Aorta (tissue), 5 donors: Measurements from ENCODE around the gene HMGA1. TPM values are rescaled to one million over a fixed set of nuclear protein-coding genes. Genes with fewer than 3 reads are reported as not detected.
"Not testable (repeated sequence)": the region's sequence is repeated elsewhere in the genome, so short reads cannot be mapped to it uniquely, and the experiment has no call there.

ENCODE experiments used
- ATAC-seq: fragments of 200-7000 bp; cut with Tn5 transposase; one replicate; pipeline ENCODE4 v1.9.1; 2022; ENCODE audit warnings: moderate library complexity; ENCODE audit not compliant: low FRiP score
- DNase-seq, 2 donors: peaks; one replicate each; pipeline ENCODE4 v3.0.0-alpha.2; 2020
- H3K27ac ChIP-seq, 2 donors: one replicate each; pipeline ENCODE4 v1.5.1; 2013; ENCODE audit warnings: low read length in 2 of 2, mild to moderate bottlenecking in 2 of 2, moderate library complexity in 2 of 2, control low read depth in 1 of 2, inconsistent platforms in 1 of 2, low read depth in 1 of 2
- H3K27me3 ChIP-seq, 2 donors: one replicate each; pipeline ENCODE4 v1.6.1; 2013; ENCODE audit warnings: control low read depth in 1 of 2, low read length in 1 of 2, mild to moderate bottlenecking in 1 of 2, moderate library complexity in 1 of 2; ENCODE audit not compliant: insufficient read depth in 2 of 2, control insufficient read depth in 1 of 2
- H3K36me3 ChIP-seq, 2 donors: one replicate each; pipeline ENCODE4 v1.6.1; 2013; ENCODE audit warnings: control low read depth in 1 of 2, low read length in 1 of 2, mild to moderate bottlenecking in 1 of 2; ENCODE audit not compliant: insufficient read depth in 2 of 2, control insufficient read depth in 1 of 2
- H3K4me1 ChIP-seq, 2 donors: one replicate each; pipeline ENCODE4 v1.6.1; 2013; ENCODE audit warnings: low read length in 2 of 2, control low read depth in 1 of 2, mild to moderate bottlenecking in 1 of 2, moderate library complexity in 1 of 2; ENCODE audit not compliant: insufficient read depth in 2 of 2, control insufficient read depth in 1 of 2
- H3K4me3 ChIP-seq, 2 donors: one replicate each; pipeline ENCODE4 v1.5.1; 2013; ENCODE audit warnings: low read length in 2 of 2, control low read depth in 1 of 2, mild to moderate bottlenecking in 1 of 2
- H3K9me3 ChIP-seq: one replicate; pipeline ENCODE4 v1.6.1; 2013; ENCODE audit warnings: mild to moderate bottlenecking, low read length; ENCODE audit not compliant: control insufficient read depth
- WGBS, 2 donors: extraction: QIAGEN DNeasy Blood & Tissue Kit; methylation state at CpG; one replicate each; pipeline ENCODE4 v1.1.7; 2013; 5-methylcytosine and 5-hydroxymethylcytosine counted together
- intact Hi-C, 2 donors: fragments of 100-400 bp; cut with DNase I; formaldehyde crosslinking; loops; one replicate each; pipeline versions ENCODE4 v1.14.2 to v1.15.0; 2022
- polyA plus RNA-seq, 2 donors: library from polyadenylated mRNA; stranded (reverse); fragments of 200-250 nt; gene quantifications; one replicate each; pipeline ENCODE4 v1.2.3, GENCODE V29; 2013
- total RNA-seq, 2 donors: library from RNA; stranded (reverse); fragmentation: NEBNext Ultra II Directional; extraction: Animal tissue kit (Norgen Biotek cat#: 25700); gene quantifications; one replicate each; pipeline ENCODE4 v1.2.1, GENCODE V29; 2021
- donor health status: healthy with polysubstance abuse.
- donor health status: Bipolar disorder and iron deficiency.
- donor health status: DM: no; HTN: no; CAD: no.
- donor health status: DM: no; HTN: no; CAD: no.
- donor health status: DM: yes; HTN: yes; CAD: no.

Gene HMGA1
- total and polyA plus RNA-seq, 4 donors: 11.0 to 25.5 (median 18.6) TPM

GRCh38 chr6:34247481-34248197, 11.0 kb downstream of the HMGA1 start:
- intact Hi-C loops: loop anchor here in 1 of 2 donors (2.0 to 5.0 kb wide), 2 partner anchors 145 to 167 kb away; partner anchors contain the start of gene NUDT3
- no peak for ATAC-seq
- H3K36me3 ChIP-seq: no peaks in the 10 kb centered on the region
- H3K27me3 ChIP-seq: no peaks in the 10 kb centered on the region
- no peaks in the 10 kb centered on the region for H3K4me1 ChIP-seq
- H3K27ac ChIP-seq: no peak overlapping the region
- no peak overlapping the region for H3K4me3 ChIP-seq
- WGBS, 2 donors: 94 to 95% methylated on average over 6 of the region's 6 CpGs
- no peaks in the 10 kb centered on the region for H3K9me3 ChIP-seq
- DNase-seq: peak in 1 of 2 donors; percentile 75

GRCh38 chr6:34248198-34248726, 11.6 kb downstream of the HMGA1 start:
- no peaks in the 10 kb centered on the region for H3K27me3 ChIP-seq
- H3K9me3 ChIP-seq: no peaks in the 10 kb centered on the region
- DNase-seq: peak; percentile 84 to 87
- intact Hi-C loops: loop anchor here in 1 of 2 donors (2.0 to 5.0 kb wide), 2 partner anchors 144 to 167 kb away; partner anchors contain the start of gene NUDT3
- H3K27ac ChIP-seq: peak overlapping the region in 1 of 2 donors; percentile 23
- peak overlapping the region; percentile 6 to 49 for H3K4me3 ChIP-seq
- H3K4me1 ChIP-seq: no peaks in the 10 kb centered on the region
- no peaks in the 10 kb centered on the region for H3K36me3 ChIP-seq
- ATAC-seq: peak; percentile 63
- WGBS, 2 donors: 13% methylated on average over 17 of the region's 17 CpGs

- Histone ChIP-seq H3K9me3 (no peaks in the 10 kb centered on the region), H3K4me1 (no peaks in the 10 kb centered on the region), H3K36me3 (no peaks in the 10 kb centered on the region), H3K4me3 (peak within 1 kb of the TSS; percentile 49 to 54), H3K27me3 (no peaks in the 10 kb centered on the region), H3K27ac (peak within 1 kb of the TSS in 1 of 2 donors; percentile 67)
- WGBS, 2 donors: 0 to 1% methylated on average over 76 to 79 of the region's 79 CpGs
- intact Hi-C loops: loop anchor here (1.0 to 5.0 kb wide), 4 partner anchors 143 to 166 kb away; partner anchors contain the start of gene NUDT3 (in 2 of the 2)
- DNase-seq (peak; percentile 98 to 99), ATAC-seq (peak; percentile 99)
Observed at GRCh38 chr6:34248727-34249468, 12.2 kb downstream of the HMGA1 start, which contains the start of gene SMIM29. SMIM29 (minus strand) TSS chr6:34249006; CDS start chr6:34247791, 1,215 bp downstream.

GRCh38 chr6:34249469-34250261, 13.0 kb downstream of the HMGA1 start:
- H3K4me1 ChIP-seq: no peaks in the 10 kb centered on the region
- H3K36me3 ChIP-seq: no peaks in the 10 kb centered on the region
- no peaks in the 10 kb centered on the region for H3K9me3 ChIP-seq
- peak overlapping the region; percentile 43 to 54 for H3K4me3 ChIP-seq
- ATAC-seq (peak; percentile 57), DNase-seq (peak in 1 of 2 donors; percentile 43)
- WGBS, 2 donors: 42 to 45% methylated on average over 17 to 18 of the region's 18 CpGs
- H3K27me3 ChIP-seq: no peaks in the 10 kb centered on the region
- H3K27ac ChIP-seq: peak overlapping the region in 1 of 2 donors; percentile 67
- intact Hi-C loops: loop anchor here (1.0 to 5.0 kb wide), 5 partner anchors 68 to 166 kb away; partner anchors contain the start of gene NUDT3 (in 2 of the 2)

GRCh38 chr6:34252395-34252794, 15.7 kb downstream of the HMGA1 start:
- not testable (repeated sequence) for ATAC-seq, H3K4me3 ChIP-seq, H3K36me3 ChIP-seq, H3K27me3 ChIP-seq, H3K9me3 ChIP-seq, H3K4me1 ChIP-seq, DNase-seq, H3K27ac ChIP-seq
- WGBS, 2 donors: 76 to 82% methylated on average over 2 of the region's 2 CpGs
- intact Hi-C loops: loop anchor here in 1 of 2 donors (5.0 kb wide), 1 partner anchor 65 kb away; no protein-coding TSS in a partner anchor

- H3K27ac ChIP-seq: no peak overlapping the region
- DNase-seq (no peak), ATAC-seq (no peak)
- 92 to 94% methylated on average over 6 of the region's 6 CpGs for WGBS, 2 donors
- no peaks in the 10 kb centered on the region for H3K27me3 ChIP-seq
- H3K4me3 ChIP-seq: no peak overlapping the region
- no peaks in the 10 kb centered on the region for H3K9me3 ChIP-seq
- no peaks in the 10 kb centered on the region for H3K36me3 ChIP-seq
- H3K4me1 ChIP-seq: no peaks in the 10 kb centered on the region
- intact Hi-C loops: no loop called here
Observed at GRCh38 chr6:34259529-34260069, 22.9 kb downstream of the HMGA1 start.

GRCh38 chr6:34260576-34261267, 24.0 kb downstream of the HMGA1 start:
- WGBS, 2 donors: 75 to 79% methylated on average over 17 of the region's 17 CpGs

More at GRCh38 chr6:34260576-34261267, 24.0 kb downstream of the HMGA1 start:
- intact Hi-C loops: no loop called here
- ATAC-seq: no peak
- Histone ChIP-seq H3K36me3 (no peaks in the 10 kb centered on the region), H3K9me3 (no peaks in the 10 kb centered on the region), H3K27ac (no peak overlapping the region), H3K27me3 (no peaks in the 10 kb centered on the region), H3K4me1 (no peaks in the 10 kb centered on the region), H3K4me3 (no peak overlapping the region)
- no peak for DNase-seq
